IMR-90 (cell line): Measurements from ENCODE around the gene CXCL8. TPM values are rescaled to one million over a fixed set of nuclear protein-coding genes. Genes with fewer than 3 reads are reported as not detected.

Experiments
- ATAC-seq: fragments of 200-7000 bp; cut with Tn5 transposase; 2 replicates; pipeline ENCODE4 v1.9.1; 2020; ENCODE audit warnings: low read depth, mild to moderate bottlenecking, moderate library complexity
- BruUV-seq: library from RNA; stranded (reverse); fragments of 400-500 nt; replicated peaks from 2 replicates; lab custom pipeline; 2021; lab: Mats Ljungman, UMichigan
- CTCF ChIA-PET: fragments of 300-600 bp; formaldehyde crosslinking; extraction: SDS; loops from one replicate; lab custom pipeline; 2021; ENCODE audit warnings: antibody characterized with exemption; lab: Yijun Ruan, JAX
- POLR2A ChIA-PET: fragments of 300-600 bp; sonication (Branson Sonifier 250); formaldehyde crosslinking; loops from one replicate; lab custom pipeline; 2022; ENCODE audit warnings: antibody characterized with exemption; ENCODE audit not compliant: unreplicated experiment; lab: Charles Lee
- DNase-seq: peaks from one replicate; pipeline ENCODE4 v3.0.0; 2013
- H2AFZ ChIP-seq: replicated peaks from 2 replicates; pipeline ENCODE3; 2013; ENCODE audit warnings: low read length, mild to moderate bottlenecking; ENCODE audit not compliant: poor library complexity
- H2AK5ac ChIP-seq: 2 replicates; pipeline ENCODE4 v1.6.1; 2013; ENCODE audit warnings: low read depth, low read length, inconsistent platforms
- H2AK9ac ChIP-seq: replicated peaks from 2 replicates; pipeline ENCODE3; 2013; ENCODE audit warnings: mild to moderate bottlenecking, low read depth, low read length, moderate library complexity; ENCODE audit not compliant: poor library complexity
- H2BK120ac ChIP-seq: 2 replicates; pipeline ENCODE4 v1.6.1; 2013; ENCODE audit warnings: low read depth, low read length, inconsistent platforms
- H2BK15ac ChIP-seq: 3 replicates; pipeline ENCODE4 v1.6.1; 2013; ENCODE audit warnings: low read depth, low read length, inconsistent platforms
- H2BK20ac ChIP-seq: 2 replicates; pipeline ENCODE4 v1.6.1; 2013; ENCODE audit warnings: low read depth, mild to moderate bottlenecking, inconsistent platforms, low read length, moderate library complexity
- H2BK5ac ChIP-seq: 2 replicates; pipeline ENCODE4 v1.6.1; 2013; ENCODE audit warnings: mild to moderate bottlenecking, low read depth, low read length, inconsistent platforms; ENCODE audit not compliant: poor library complexity, severe bottlenecking
- H3K14ac ChIP-seq: replicated peaks from 2 replicates; pipeline ENCODE4 v1.6.1; 2013; ENCODE audit warnings: low read depth, low read length, inconsistent platforms
- H3K18ac ChIP-seq: 2 replicates; pipeline ENCODE4 v1.6.1; 2013; ENCODE audit warnings: low read depth, low read length, control low read depth
- H3K23ac ChIP-seq: 2 replicates; pipeline ENCODE4 v1.6.1; 2013; ENCODE audit warnings: low read depth, low read length, inconsistent platforms
- H3K27ac ChIP-seq: 2 replicates; pipeline ENCODE4 v1.5.1; 2013; ENCODE audit warnings: mild to moderate bottlenecking, control low read depth, low read length; ENCODE audit not compliant: insufficient read depth
- H3K27me3 ChIP-seq: 2 replicates; pipeline ENCODE4 v1.6.1; 2013; ENCODE audit warnings: low read length; ENCODE audit not compliant: control insufficient read depth, insufficient read depth
- H3K36me3 ChIP-seq: 2 replicates; pipeline ENCODE4 v1.6.1; 2013; ENCODE audit warnings: low read length, mixed read lengths; ENCODE audit not compliant: control insufficient read depth, insufficient read depth
- H3K4ac ChIP-seq: 2 replicates; pipeline ENCODE4 v1.6.1; 2013; ENCODE audit warnings: low read depth, low read length, inconsistent platforms
- H3K4me1 ChIP-seq: 2 replicates; pipeline ENCODE4 v1.6.1; 2013; ENCODE audit warnings: low read length, mixed read lengths; ENCODE audit not compliant: control insufficient read depth, insufficient read depth
- H3K4me2 ChIP-seq: 2 replicates; pipeline ENCODE4 v1.6.1; 2013; ENCODE audit warnings: low read depth, mild to moderate bottlenecking, control low read depth, low read length, moderate library complexity
- H3K4me3 ChIP-seq: 2 replicates; pipeline ENCODE4 v1.5.1; 2013; ENCODE audit warnings: low read depth, mild to moderate bottlenecking, control low read depth, low read length, moderate library complexity; ENCODE audit not compliant: insufficient read depth
- H3K56ac ChIP-seq: 2 replicates; pipeline ENCODE4 v1.6.1; 2013; ENCODE audit warnings: low read length, inconsistent platforms; ENCODE audit not compliant: insufficient read depth; ENCODE audit errors: extremely low read depth
- H3K79me1 ChIP-seq, 2 experiments: 2 replicates each; pipeline ENCODE4 v1.6.1; 2013; ENCODE audit warnings: low read length in 2 of 2, inconsistent platforms in 1 of 2, low read depth in 1 of 2
- H3K9ac ChIP-seq: 2 replicates; pipeline ENCODE4 v1.6.1; 2013; ENCODE audit warnings: low read depth, low read length, control low read depth
- H3K9me1 ChIP-seq: 2 replicates; pipeline ENCODE4 v1.6.1; 2013; ENCODE audit warnings: low read length, inconsistent platforms; ENCODE audit not compliant: insufficient read depth
- H3K9me3 ChIP-seq: 2 replicates; pipeline ENCODE4 v1.6.1; 2013; ENCODE audit warnings: low read length; ENCODE audit not compliant: control insufficient read depth, insufficient read depth
- H4K20me1 ChIP-seq: 2 replicates; pipeline ENCODE4 v1.6.1; 2013; ENCODE audit warnings: low read length, inconsistent platforms; ENCODE audit not compliant: insufficient read depth
- H4K5ac ChIP-seq: 2 replicates; pipeline ENCODE4 v1.6.1; 2013; ENCODE audit warnings: mild to moderate bottlenecking, low read depth, low read length, control low read depth
- H4K8ac ChIP-seq, 2 experiments: 2 replicates each; pipeline ENCODE4 v1.6.1; 2013; ENCODE audit warnings: low read depth in 2 of 2, low read length in 2 of 2, control low read depth in 1 of 2, inconsistent platforms in 1 of 2
- H4K91ac ChIP-seq: 2 replicates; pipeline ENCODE4 v1.6.1; 2013; ENCODE audit warnings: low read depth, low read length, inconsistent platforms; ENCODE audit not compliant: insufficient read depth
- POLR2A ChIP-seq: IDR thresholded peaks from 2 replicates; pipeline ENCODE4 v1.6.1; 2012; ENCODE audit warnings: mild to moderate bottlenecking, low read depth, low read length
- RAD21 ChIP-seq: IDR thresholded peaks from 2 replicates; pipeline ENCODE4 v1.6.1; 2012; ENCODE audit warnings: low read length, improper control_type of control experiment
- RCOR1 ChIP-seq: IDR thresholded peaks from 2 replicates; pipeline ENCODE4 v1.6.1; 2012; ENCODE audit warnings: mild to moderate bottlenecking, low read length, improper control_type of control experiment; ENCODE audit not compliant: insufficient replicate concordance
- RFX5 ChIP-seq: IDR thresholded peaks from 2 replicates; pipeline ENCODE4 v1.8.0; 2012; ENCODE audit warnings: low read depth, mild to moderate bottlenecking, low read length, moderate library complexity
- USF2 ChIP-seq: fragments of 150-350 bp; IDR thresholded peaks from 2 replicates; pipeline ENCODE4 v1.6.1; 2017; ENCODE audit warnings: mild to moderate bottlenecking, antibody characterized with exemption, low read length, low read depth
- WGBS, 2 experiments: methylation state at CpG; one replicate each; pipeline versions ENCODE4 v1.1.5 to v1.1.7; 2013; ENCODE audit warnings: missing lambda C conversion rate in 2 of 2; ENCODE audit not compliant: insufficient read length in 1 of 2; ENCODE audit errors: extremely low coverage in 2 of 2; 5-methylcytosine and 5-hydroxymethylcytosine counted together
- dilution Hi-C: fragments of 300-500 bp; cut with HindIII; formaldehyde crosslinking; loops from one replicate; pipeline ENCODE4 v1.14.3; 2018; ENCODE audit warnings: low sequenced_read_pairs; ENCODE audit not compliant: unreplicated experiment
- in situ Hi-C: fragments of 300-500 bp; cut with MboI; formaldehyde crosslinking; loops from 3 replicates; pipeline ENCODE4 v1.14.3; 2019; ENCODE audit warnings: low sequenced_read_pairs, inconsistent platforms, mixed read lengths
- intact Hi-C: fragments of 100-400 bp; cut with micrococcal nuclease; formaldehyde crosslinking; loops from 2 replicates; pipeline ENCODE4 v1.10.0; 2022
- polyA plus RNA-seq, 3 experiments: library from polyadenylated mRNA; depleted of rRNA; stranded (reverse); fragments of >200 nt; gene quantifications; 2 replicates each; pipeline ENCODE4 v1.2.3, GENCODE V29; 2012; ENCODE audit warnings: low replicate concordance in 1 of 3
- total RNA-seq: library from RNA; depleted of rRNA; stranded (reverse); fragments of >200 nt; gene quantifications from 2 replicates; pipeline ENCODE4 v1.2.3, GENCODE V29; 2012

The CXCL8 gene
- total and polyA plus RNA-seq, 2 of the 4 experiments (the other 2 are of a cell fraction), result 2.2 to 2.7 TPM

GRCh38 chr4:73730867-73731266 is 9.5 kb upstream of the CXCL8 start:
- Histone ChIP-seq H4K8ac (no peak overlapping the region), H3K27ac (no peak overlapping the region), H2AFZ (no peak overlapping the region), H2AK9ac (no peak overlapping the region), H4K91ac (no peak overlapping the region), H3K4me1 (peaks cover 12% of the 10 kb centered on the region), H3K9ac (no peak overlapping the region), H3K9me3 (no peaks in the 10 kb centered on the region), H2AK5ac (peak overlapping the region; percentile 12; the same call in 1 of the 2 replicates), H3K56ac (no peak overlapping the region), H3K23ac (no peak overlapping the region), H4K20me1 (no peaks in the 10 kb centered on the region), H2BK120ac (no peak overlapping the region), H3K4me2 (no peak overlapping the region), H3K27me3 (no peaks in the 10 kb centered on the region), H3K4ac (no peak overlapping the region), H3K18ac (no peak overlapping the region), H2BK15ac (no peak overlapping the region; the same call in 2 of the 3 replicates), H3K14ac (no peak overlapping the region; the same call in 1 of the 2 replicates), H2BK20ac (no peak overlapping the region), H3K36me3 (no peaks in the 10 kb centered on the region), H3K79me1 (no peaks in the 10 kb centered on the region), H2BK5ac (no peak overlapping the region), H4K5ac (no peak overlapping the region), H3K4me3 (no peak overlapping the region), H3K9me1 (peaks cover 4% of the 10 kb centered on the region; the same call in 1 of the 2 replicates)
- ATAC-seq (no peak), DNase-seq (no peak)
- WGBS, 2 experiments, result 100% methylated on average over 1 of the region's 3 CpGs; no CpG with 5 or more reads in 1 of the 2 experiments
- CTCF ChIA-PET, result interaction anchor here (1.2 to 1.4 kb wide), 3 partner anchors 31 to 276 kb away, joined by 3 to 4 read pairs (median 3); no protein-coding TSS in a partner anchor
- BruUV-seq, result no TSS peak
- in situ Hi-C loops, result no loop called here
- POLR2A ChIA-PET, result no interaction called here
- no peak for TF ChIP-seq POLR2A
- TF ChIP-seq RAD21, result no peak
- TF ChIP-seq RFX5, result no peak
- TF ChIP-seq RCOR1, result no peak
- TF ChIP-seq USF2, result no peak
- intact Hi-C loops, result no loop called here
- dilution Hi-C loops, result no loop called here
